Vagina (tissue), 2 donors: Measurements from ENCODE around the gene DOK5. TPM values are rescaled to one million over a fixed set of nuclear protein-coding genes. Genes with fewer than 3 reads are reported as not detected.

ENCODE experiments used
- DNase-seq, 2 donors: peaks; one replicate each; pipeline ENCODE4 v3.0.0-alpha.2; 2017; ENCODE audit errors: extremely low spot score in 2 of 2
- H3K27ac ChIP-seq: fragments of 200-600 bp; sonication (generic); one replicate; pipeline ENCODE4 v1.5.1; 2019
- H3K27me3 ChIP-seq: fragments of 200-600 bp; sonication (generic); one replicate; pipeline ENCODE4 v1.5.1; 2019
- H3K36me3 ChIP-seq, 2 donors: fragments of 200-600 bp; sonication (generic); one replicate each; pipeline ENCODE4 v1.5.1; 2017 to 2019
- H3K4me1 ChIP-seq: fragments of 200-600 bp; sonication (generic); one replicate; pipeline ENCODE4 v1.5.1; 2019
- H3K4me3 ChIP-seq, 2 donors: fragments of 200-600 bp; sonication (generic); 1 replicate in 1 of 2; 2 replicates in 1 of 2; pipeline ENCODE4 v1.5.1; 2016 to 2019
- H3K9me3 ChIP-seq: fragments of 200-600 bp; sonication (generic); one replicate; pipeline ENCODE4 v1.5.1; 2019
- CTCF ChIP-seq, 3 experiments: fragments of 450-650 bp in 2 of 3; fragments of 200-600 bp in 1 of 3; sonication (generic) in 1 of 3; IDR thresholded peaks; one replicate each; pipeline ENCODE4 v1.5.1; 2017 to 2019; ENCODE audit warnings: antibody characterized with exemption in 3 of 3, mild to moderate bottlenecking in 2 of 3, moderate library complexity in 2 of 3
- POLR2A ChIP-seq, 2 donors: fragments of 450-650 bp; IDR thresholded peaks; one replicate each; pipeline ENCODE4 v1.6.1; 2017; ENCODE audit warnings: antibody characterized with exemption in 2 of 2, mild to moderate bottlenecking in 2 of 2, moderate library complexity in 2 of 2
- POLR2AphosphoS5 ChIP-seq, 2 donors: sonication (generic); formaldehyde crosslinking; IDR thresholded peaks; one replicate each; pipeline ENCODE4 v1.9.0; 2017; ENCODE audit warnings: antibody characterized with exemption in 2 of 2, mild to moderate bottlenecking in 2 of 2, low read depth in 1 of 2; ENCODE audit not compliant: insufficient read depth in 1 of 2
- intact Hi-C: fragments of 100-400 bp; cut with DNase I; formaldehyde crosslinking; loops from one replicate; pipeline ENCODE4 v1.15.1; 2023
- total RNA-seq: library from RNA; depleted of rRNA; stranded (reverse); fragments of >200 nt; gene quantifications from one replicate; pipeline ENCODE4 v1.2.3, GENCODE V29; 2016

DOK5 gene
- total RNA-seq, 1 donor from 2014 or later, result 2.5 TPM

DNA sequence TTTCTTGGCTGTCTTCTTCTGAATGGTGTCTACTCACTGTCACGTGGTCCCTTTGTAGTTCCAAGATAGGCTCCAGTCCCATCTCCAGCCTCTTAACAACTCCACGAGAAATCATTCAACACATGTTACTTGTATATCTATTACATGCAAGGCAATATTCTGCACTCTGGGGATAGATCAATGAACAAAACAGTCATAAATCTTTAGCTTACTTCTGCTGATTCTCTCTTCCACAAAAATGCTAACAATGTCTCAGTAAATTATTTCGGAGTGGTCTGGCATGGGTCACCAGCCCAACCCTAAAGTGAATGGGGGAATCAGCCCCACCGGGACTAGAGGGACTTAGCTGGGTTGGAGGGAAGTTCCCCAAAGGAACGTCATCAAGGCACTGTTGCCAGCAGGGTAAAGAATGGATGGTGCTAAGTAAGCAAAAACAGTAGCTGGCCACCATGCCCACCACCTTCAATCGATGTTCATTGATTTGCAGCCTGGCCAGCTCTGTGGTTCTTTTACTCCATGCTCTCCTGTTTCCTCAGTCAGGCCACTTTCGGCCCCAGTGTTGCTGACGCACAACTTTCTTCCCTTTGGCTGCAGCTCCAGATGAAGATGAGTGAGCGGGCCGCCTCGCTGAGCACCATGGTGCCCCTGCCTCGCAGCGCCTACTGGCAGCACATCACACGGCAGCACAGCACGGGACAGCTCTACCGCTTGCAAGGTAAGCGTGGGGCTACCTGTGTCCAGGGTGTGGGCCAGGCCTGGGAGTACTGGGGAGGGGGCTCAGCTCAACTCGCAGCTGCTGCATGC lies 167.7 kb downstream of the DOK5 start:
- intact Hi-C loops, result loop anchor here (10.0 kb wide), 1 partner anchor 548 kb away; no protein-coding TSS in a partner anchor
- DNase-seq, result no peak
- Histone ChIP-seq H3K27ac (no peak overlapping the region), H3K27me3 (no peaks in the 10 kb centered on the region), H3K9me3 (no peaks in the 10 kb centered on the region), H3K4me1 (no peaks in the 10 kb centered on the region), H3K36me3 (no peaks in the 10 kb centered on the region), H3K4me3 (no peak overlapping the region)
- TF ChIP-seq POLR2AphosphoS5 (IDR thresholded peaks at IDR 0.05; ENCODE audit: insufficient read depth in 1 of 2, low read depth in 1 of 2), result no peak
- no peak for TF ChIP-seq CTCF (IDR thresholded peaks at IDR 0.05)
- TF ChIP-seq POLR2A (IDR thresholded peaks at IDR 0.05), result no peak

GRCh38 chr20:54643761-54644160 lies 168.4 kb downstream of the DOK5 start:
- H3K4me1 ChIP-seq, result no peaks in the 10 kb centered on the region
- intact Hi-C loops, result loop anchor here (10.0 kb wide), 1 partner anchor 549 kb away; no protein-coding TSS in a partner anchor
- TF ChIP-seq CTCF (IDR thresholded peaks at IDR 0.05), result no peak
- H3K27me3 ChIP-seq, result no peaks in the 10 kb centered on the region
- no peak overlapping the region for H3K4me3 ChIP-seq
- no peak overlapping the region for H3K27ac ChIP-seq
- DNase-seq, result no peak
- H3K9me3 ChIP-seq, result no peaks in the 10 kb centered on the region
- H3K36me3 ChIP-seq, result no peaks in the 10 kb centered on the region

DNA sequence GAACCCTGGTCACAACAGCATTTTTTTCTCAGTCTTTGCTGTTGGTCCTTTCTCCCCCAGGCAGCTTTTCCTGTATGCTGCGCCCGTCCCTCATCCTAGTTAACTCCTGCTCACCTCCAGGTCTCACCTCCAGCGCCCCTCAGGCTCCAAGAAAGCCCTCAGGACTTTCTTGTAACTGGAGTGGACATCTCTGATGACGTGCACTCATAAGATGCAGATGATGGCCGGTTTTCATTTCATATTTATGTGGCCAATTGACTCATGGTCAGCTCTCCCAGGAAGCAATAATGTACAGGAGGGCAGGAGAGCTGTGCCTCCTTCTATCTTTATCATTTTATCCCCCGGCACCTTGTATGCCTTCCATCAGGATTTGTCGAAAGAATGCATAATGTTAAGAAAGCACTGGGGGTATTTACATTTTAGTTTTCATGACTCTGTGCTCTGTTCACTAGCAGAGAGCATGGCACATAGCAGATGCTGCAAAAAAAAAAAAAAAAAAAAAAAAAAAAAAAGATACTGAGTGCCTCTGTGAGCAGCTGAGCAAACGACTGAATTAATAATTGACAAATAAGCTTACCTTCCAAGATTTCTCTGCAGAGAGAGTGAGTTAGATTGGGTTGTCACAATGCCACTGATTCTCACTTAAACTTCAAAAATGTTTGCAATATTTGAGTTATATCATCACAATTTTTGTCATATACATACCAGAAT lies 170.2 kb downstream of the DOK5 start:
- H3K9me3 ChIP-seq, result no peaks in the 10 kb centered on the region
- H3K27ac ChIP-seq, result no peak overlapping the region
- intact Hi-C loops, result loop anchor here (5.0 to 10.0 kb wide), 2 partner anchors 423 to 551 kb away; no protein-coding TSS in a partner anchor
- H3K4me1 ChIP-seq, result no peaks in the 10 kb centered on the region
- no peak overlapping the region for H3K4me3 ChIP-seq
- no peaks in the 10 kb centered on the region for H3K27me3 ChIP-seq
- no peak for DNase-seq
- TF ChIP-seq POLR2AphosphoS5 (IDR thresholded peaks at IDR 0.05; ENCODE audit: insufficient read depth in 1 of 2, low read depth in 1 of 2) (no peak), CTCF (IDR thresholded peaks at IDR 0.05) (no peak), POLR2A (IDR thresholded peaks at IDR 0.05) (no peak)
- H3K36me3 ChIP-seq, result no peaks in the 10 kb centered on the region

DNA sequence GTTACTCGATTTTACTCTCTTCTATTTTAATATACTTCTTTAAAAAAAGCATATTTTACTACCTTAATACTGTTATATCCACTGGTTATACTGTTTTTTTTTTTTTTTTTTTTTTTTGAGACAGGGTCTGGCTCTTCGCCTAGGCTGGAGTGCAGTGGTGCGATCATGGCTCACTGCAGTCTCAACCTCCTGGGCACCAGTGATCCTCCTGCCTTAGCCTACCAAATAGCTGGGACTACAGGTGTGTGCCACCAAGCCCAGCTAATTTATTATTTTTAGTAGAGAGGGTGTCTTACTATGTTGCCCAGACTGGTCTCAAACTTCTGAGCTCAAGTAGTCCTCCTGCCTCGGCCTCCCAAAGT lies 170.7 kb downstream of the DOK5 start:
- no peak overlapping the region for H3K27ac ChIP-seq
- no peaks in the 10 kb centered on the region for H3K9me3 ChIP-seq
- no peak for DNase-seq
- no peaks in the 10 kb centered on the region for H3K4me1 ChIP-seq
- intact Hi-C loops, result loop anchor here (5.0 to 10.0 kb wide), 2 partner anchors 424 to 551 kb away; no protein-coding TSS in a partner anchor
- TF ChIP-seq CTCF (IDR thresholded peaks at IDR 0.05) (no peak), POLR2AphosphoS5 (IDR thresholded peaks at IDR 0.05; ENCODE audit: insufficient read depth in 1 of 2, low read depth in 1 of 2) (no peak), POLR2A (IDR thresholded peaks at IDR 0.05) (no peak)
- H3K36me3 ChIP-seq, result no peaks in the 10 kb centered on the region
- H3K27me3 ChIP-seq, result no peaks in the 10 kb centered on the region
- H3K4me3 ChIP-seq, result no peak overlapping the region
